C4-2B (cell line): ENCODE data around the gene CNTF.
A peak's percentile ranks its signal among the peaks of the same experiment; 100 is the strongest.

Source experiments
- ZFX ChIP-seq: fragments of 450-650 bp; IDR thresholded peaks from 2 replicates; pipeline ENCODE4 v1.6.1; 2017
- TF ChIP-seq, protein P1 (sequence below): fragments of 450-650 bp; conservative IDR thresholded peaks from 2 replicates; pipeline ENCODE4 v1.5.1; 2017; ENCODE audit warnings: mild to moderate bottlenecking

GRCh38 chr11:58579192-58580129 is 43.0 kb upstream of the CNTF start:
- TF ChIP-seq, protein P1, sequence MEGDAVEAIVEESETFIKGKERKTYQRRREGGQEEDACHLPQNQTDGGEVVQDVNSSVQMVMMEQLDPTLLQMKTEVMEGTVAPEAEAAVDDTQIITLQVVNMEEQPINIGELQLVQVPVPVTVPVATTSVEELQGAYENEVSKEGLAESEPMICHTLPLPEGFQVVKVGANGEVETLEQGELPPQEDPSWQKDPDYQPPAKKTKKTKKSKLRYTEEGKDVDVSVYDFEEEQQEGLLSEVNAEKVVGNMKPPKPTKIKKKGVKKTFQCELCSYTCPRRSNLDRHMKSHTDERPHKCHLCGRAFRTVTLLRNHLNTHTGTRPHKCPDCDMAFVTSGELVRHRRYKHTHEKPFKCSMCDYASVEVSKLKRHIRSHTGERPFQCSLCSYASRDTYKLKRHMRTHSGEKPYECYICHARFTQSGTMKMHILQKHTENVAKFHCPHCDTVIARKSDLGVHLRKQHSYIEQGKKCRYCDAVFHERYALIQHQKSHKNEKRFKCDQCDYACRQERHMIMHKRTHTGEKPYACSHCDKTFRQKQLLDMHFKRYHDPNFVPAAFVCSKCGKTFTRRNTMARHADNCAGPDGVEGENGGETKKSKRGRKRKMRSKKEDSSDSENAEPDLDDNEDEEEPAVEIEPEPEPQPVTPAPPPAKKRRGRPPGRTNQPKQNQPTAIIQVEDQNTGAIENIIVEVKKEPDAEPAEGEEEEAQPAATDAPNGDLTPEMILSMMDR = peak; percentile 83
- TF ChIP-seq ZFX = peak; percentile 90
